GM23338 (cell line): Measurements from ENCODE around the gene SI. TPM values are rescaled to one million over a fixed set of nuclear protein-coding genes. Genes with fewer than 3 reads are reported as not detected.

Experiments used
- ATAC-seq: fragments of 200-7000 bp; cut with Tn5 transposase; 3 replicates; pipeline ENCODE4 v1.9.1; 2020
- DNase-seq: peaks from one replicate; pipeline ENCODE4 v3.0.0-alpha.2; 2015; ENCODE audit warnings: low spot score
- H2AFZ ChIP-seq: fragments of 200-600 bp; sonication (generic); 2 replicates; pipeline ENCODE4 v1.8.0; 2016; ENCODE audit warnings: antibody characterized with exemption, mild to moderate bottlenecking, moderate library complexity
- H3F3A ChIP-seq: fragments of 200-600 bp; sonication (generic); replicated peaks from 2 replicates; pipeline ENCODE4 v1.8.0; 2017; ENCODE audit warnings: antibody characterized with exemption, mixed run types, low read depth
- H3K27ac ChIP-seq: fragments of 200-600 bp; sonication (generic); 2 replicates; pipeline ENCODE4 v1.6.1; 2016; ENCODE audit warnings: low read depth
- H3K27me3 ChIP-seq: fragments of 200-600 bp; sonication (generic); 2 replicates; pipeline ENCODE4 v1.8.0; 2016; ENCODE audit warnings: mild to moderate bottlenecking, mixed run types, moderate library complexity; ENCODE audit not compliant: insufficient read depth
- H3K36me3 ChIP-seq: fragments of 200-600 bp; sonication (generic); 2 replicates; pipeline ENCODE4 v1.8.0; 2016; ENCODE audit warnings: mild to moderate bottlenecking; ENCODE audit not compliant: insufficient read depth
- H3K4me1 ChIP-seq: fragments of 200-600 bp; sonication (generic); 2 replicates; pipeline ENCODE4 v1.8.0; 2016; ENCODE audit warnings: mild to moderate bottlenecking, moderate library complexity; ENCODE audit not compliant: insufficient read depth
- H3K4me2 ChIP-seq: fragments of 200-600 bp; sonication (generic); 2 replicates; pipeline ENCODE4 v1.7.1; 2017; ENCODE audit warnings: mixed run types
- H3K4me3 ChIP-seq: fragments of 200-600 bp; sonication (generic); 2 replicates; pipeline ENCODE4 v1.6.1; 2016; ENCODE audit warnings: mixed run types
- H3K79me2 ChIP-seq: fragments of 200-600 bp; sonication (generic); replicated peaks from 2 replicates; pipeline ENCODE4 v1.8.0; 2017; ENCODE audit warnings: mild to moderate bottlenecking; ENCODE audit not compliant: insufficient read depth
- H3K9me2 ChIP-seq: fragments of 200-600 bp; sonication (generic); 2 replicates; pipeline ENCODE4 v1.8.0; 2017; ENCODE audit not compliant: insufficient read depth
- H4K20me1 ChIP-seq: fragments of 200-600 bp; sonication (generic); replicated peaks from 2 replicates; pipeline ENCODE4 v1.8.0; 2017; ENCODE audit warnings: mild to moderate bottlenecking; ENCODE audit not compliant: insufficient read depth
- H3K27ac Mint-ChIP-seq: 2 replicates; pipeline ENCODE4 v1.8.0; 2020; ENCODE audit warnings: inconsistent platforms, mild to moderate bottlenecking, moderate library complexity, mixed read lengths
- H3K27me3 Mint-ChIP-seq: 3 replicates; pipeline ENCODE4 v1.8.0; 2022; ENCODE audit warnings: low read depth, mild to moderate bottlenecking, moderate library complexity, mixed read lengths, inconsistent platforms; ENCODE audit not compliant: insufficient read depth, poor library complexity
- H3K36me3 Mint-ChIP-seq: 3 replicates; pipeline ENCODE4 v1.8.0; 2021; ENCODE audit warnings: low read depth, mild to moderate bottlenecking, inconsistent platforms, moderate library complexity, mixed read lengths
- H3K4me1 Mint-ChIP-seq: 3 replicates; pipeline ENCODE4 v1.8.0; 2020; ENCODE audit warnings: mild to moderate bottlenecking, inconsistent platforms, mixed read lengths
- H3K4me3 Mint-ChIP-seq: 3 replicates; pipeline ENCODE4 v1.8.0; 2021; ENCODE audit warnings: moderate library complexity, mild to moderate bottlenecking, inconsistent platforms, mixed read lengths
- H3K9me3 Mint-ChIP-seq: 3 replicates; pipeline ENCODE4 v1.8.0; 2020; ENCODE audit warnings: moderate library complexity, mild to moderate bottlenecking, inconsistent platforms, mixed read lengths
- CREB1 ChIP-seq: fragments of 250-450 bp; sonication (Bioruptor Pico); IDR thresholded peaks from 2 replicates; pipeline ENCODE4 v1.5.0; 2020; ENCODE audit warnings: low read depth, mild to moderate bottlenecking, moderate library complexity
- ETS1 ChIP-seq: IDR thresholded peaks from 2 replicates; pipeline ENCODE4 v1.6.1; 2016; ENCODE audit warnings: antibody characterized with exemption
- EZH2 ChIP-seq: fragments of 200-600 bp; sonication (generic); IDR thresholded peaks from one replicate; pipeline ENCODE4 v1.8.0; 2017; ENCODE audit warnings: antibody characterized with exemption, mild to moderate bottlenecking, low read depth; ENCODE audit not compliant: unreplicated experiment
- EZH2phosphoT487 ChIP-seq: fragments of 200-600 bp; sonication (generic); IDR thresholded peaks from one replicate; pipeline ENCODE4 v1.8.1; 2018; ENCODE audit warnings: antibody characterized with exemption; ENCODE audit not compliant: unreplicated experiment
- JUNB ChIP-seq: IDR thresholded peaks from one replicate; pipeline ENCODE4 v1.6.1; 2016; ENCODE audit warnings: antibody characterized with exemption; ENCODE audit not compliant: unreplicated experiment
- NANOG ChIP-seq: IDR thresholded peaks from 2 replicates; pipeline ENCODE4 v1.6.1; 2016; ENCODE audit warnings: antibody characterized with exemption, borderline replicate concordance
- POLR2AphosphoS5 ChIP-seq: IDR thresholded peaks from 2 replicates; pipeline ENCODE4 v1.6.1; 2016; ENCODE audit warnings: antibody characterized with exemption, low read depth
- REST ChIP-seq: IDR thresholded peaks from one replicate; pipeline ENCODE4 v1.6.1; 2018; ENCODE audit warnings: antibody characterized with exemption; ENCODE audit not compliant: unreplicated experiment
- STAT1 ChIP-seq: IDR thresholded peaks from one replicate; pipeline ENCODE4 v1.6.1; 2016; ENCODE audit warnings: antibody characterized with exemption; ENCODE audit not compliant: unreplicated experiment
- ZNF114 ChIP-seq: fragments of 250-450 bp; sonication (Bioruptor Pico); IDR thresholded peaks from 2 replicates; pipeline ENCODE4 v1.5.0; 2020; ENCODE audit warnings: mild to moderate bottlenecking, moderate library complexity
- ZNF331 ChIP-seq: fragments of 250-450 bp; sonication (Bioruptor Pico); IDR thresholded peaks from 2 replicates; pipeline ENCODE4 v1.5.0; 2020; ENCODE audit warnings: low read depth, mild to moderate bottlenecking, moderate library complexity
- ZNF462 ChIP-seq: fragments of 250-450 bp; sonication (Bioruptor Pico); IDR thresholded peaks from 2 replicates; pipeline ENCODE4 v1.5.0; 2020; ENCODE audit warnings: mild to moderate bottlenecking, moderate library complexity
- long read RNA-seq: library from polyadenylated mRNA; unstranded; transcript quantifications from one replicate; pipeline ENCODE4 v2.0.0, GENCODE V29; 2020; ENCODE audit not compliant: unreplicated experiment
- polyA plus RNA-seq: library from polyadenylated mRNA; unstranded; fragments of >200 nt; fragmentation: Nextera tagmentation; extraction: Ambion mirVana; gene quantifications from 2 replicates; pipeline ENCODE4 v1.2.1, GENCODE V29; 2016
- total RNA-seq: library from RNA; depleted of rRNA; stranded (reverse); fragments of >200 nt; shearing (Covaris generic); gene quantifications from 2 replicates; pipeline ENCODE4 v1.2.3, GENCODE V29; 2014; rRNA removed
- TF ChIP-seq, protein P1 (sequence below), 2 experiments: fragments of 200-600 bp in 1 of 2; sonication (generic) in 1 of 2; conservative IDR thresholded peaks; 2 replicates each; pipeline versions ENCODE4 v1.5.1 to v1.6.1; 2016 to 2017; ENCODE audit warnings: antibody characterized with exemption in 2 of 2, low read depth in 2 of 2, mild to moderate bottlenecking in 2 of 2, moderate library complexity in 1 of 2

SI gene
- total RNA-seq, result not detected in 2 replicates
- not detected in 2 replicates for polyA plus RNA-seq
- long read RNA-seq, result 0 reads

DNA sequence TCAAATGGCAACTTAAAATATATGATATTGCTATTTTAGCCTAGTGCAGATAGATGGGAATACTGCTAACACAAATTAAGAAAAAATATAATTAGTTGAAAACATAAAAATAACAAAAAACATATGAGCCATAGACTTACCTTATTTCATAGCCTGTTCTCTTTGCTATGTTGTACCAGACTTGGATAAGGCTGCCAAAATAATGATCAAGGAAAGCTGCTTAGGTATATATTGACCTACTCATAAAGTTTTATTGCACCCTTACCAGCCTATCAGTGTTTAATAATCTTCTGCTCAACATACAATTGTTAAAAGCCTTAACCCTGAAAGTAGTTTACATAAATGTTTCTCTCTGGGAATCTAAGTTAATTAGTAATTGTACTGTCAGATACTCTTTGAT lies at the start of gene SI:
Gene SI (minus strand): TSS at position 204 of the 400 bp plus-strand sequence. CDS start 2,484 bp downstream, outside the sequence.
- no peak for ATAC-seq
- Histone ChIP-seq H3F3A (no peaks in the 10 kb centered on the region), H3K36me3 (no peaks in the 10 kb centered on the region), H3K9me2 (no peaks in the 10 kb centered on the region), H4K20me1 (no peaks in the 10 kb centered on the region), H3K4me1 (no peaks in the 10 kb centered on the region), H2AFZ (no peak within 1 kb of the TSS), H3K79me2 (no peaks in the 10 kb centered on the region), H3K27me3 (no peaks in the 10 kb centered on the region), H3K4me2 (no peak within 1 kb of the TSS), H3K27ac (no peak within 1 kb of the TSS), H3K4me3 (no peak within 1 kb of the TSS)
- H3K27me3 Mint-ChIP-seq, result no peaks in the 10 kb centered on the region
- H3K27ac Mint-ChIP-seq, result no peak within 1 kb of the TSS
- TF ChIP-seq ZNF462 (CRISPR knock-in tag) (no peak), ETS1 (no peak), STAT1 (no peak), ZNF114 (CRISPR knock-in tag) (no peak), JUNB (no peak), REST (no peak), CREB1 (CRISPR knock-in tag) (no peak), ZNF331 (CRISPR knock-in tag) (no peak), EZH2 (no peak), NANOG (no peak), EZH2phosphoT487 (no peak), POLR2AphosphoS5 (no peak)
- TF ChIP-seq, protein P1, sequence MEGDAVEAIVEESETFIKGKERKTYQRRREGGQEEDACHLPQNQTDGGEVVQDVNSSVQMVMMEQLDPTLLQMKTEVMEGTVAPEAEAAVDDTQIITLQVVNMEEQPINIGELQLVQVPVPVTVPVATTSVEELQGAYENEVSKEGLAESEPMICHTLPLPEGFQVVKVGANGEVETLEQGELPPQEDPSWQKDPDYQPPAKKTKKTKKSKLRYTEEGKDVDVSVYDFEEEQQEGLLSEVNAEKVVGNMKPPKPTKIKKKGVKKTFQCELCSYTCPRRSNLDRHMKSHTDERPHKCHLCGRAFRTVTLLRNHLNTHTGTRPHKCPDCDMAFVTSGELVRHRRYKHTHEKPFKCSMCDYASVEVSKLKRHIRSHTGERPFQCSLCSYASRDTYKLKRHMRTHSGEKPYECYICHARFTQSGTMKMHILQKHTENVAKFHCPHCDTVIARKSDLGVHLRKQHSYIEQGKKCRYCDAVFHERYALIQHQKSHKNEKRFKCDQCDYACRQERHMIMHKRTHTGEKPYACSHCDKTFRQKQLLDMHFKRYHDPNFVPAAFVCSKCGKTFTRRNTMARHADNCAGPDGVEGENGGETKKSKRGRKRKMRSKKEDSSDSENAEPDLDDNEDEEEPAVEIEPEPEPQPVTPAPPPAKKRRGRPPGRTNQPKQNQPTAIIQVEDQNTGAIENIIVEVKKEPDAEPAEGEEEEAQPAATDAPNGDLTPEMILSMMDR (conservative IDR thresholded peaks at IDR 0.05; ENCODE audit: low read depth in 2 of 2), result no peak
- no peaks in the 10 kb centered on the region for H3K36me3 Mint-ChIP-seq
- no peak within 1 kb of the TSS for H3K4me3 Mint-ChIP-seq
- H3K9me3 Mint-ChIP-seq, result no peaks in the 10 kb centered on the region
- no peaks in the 10 kb centered on the region for H3K4me1 Mint-ChIP-seq
- no peak for DNase-seq
